Epithelial cell of esophagus (primary cell): ENCODE results near the gene NKX2-3.

Experiments
- DNase-seq: peaks from one replicate; pipeline ENCODE4 v3.0.0; 2010; ENCODE audit warnings: low read depth
- H3K4me3 ChIP-seq: 2 replicates; pipeline ENCODE4 v1.5.1; 2011; ENCODE audit warnings: mild to moderate bottlenecking, low read length, control low read depth
- TF ChIP-seq, protein P1 (sequence below): IDR thresholded peaks from 2 replicates; pipeline ENCODE4 v1.5.1; 2011; ENCODE audit warnings: low read depth, mild to moderate bottlenecking, low read length, control low read depth, inconsistent platforms; ENCODE audit not compliant: insufficient read depth; ENCODE audit errors: missing control alignments

The NKX2-3 gene

DNA sequence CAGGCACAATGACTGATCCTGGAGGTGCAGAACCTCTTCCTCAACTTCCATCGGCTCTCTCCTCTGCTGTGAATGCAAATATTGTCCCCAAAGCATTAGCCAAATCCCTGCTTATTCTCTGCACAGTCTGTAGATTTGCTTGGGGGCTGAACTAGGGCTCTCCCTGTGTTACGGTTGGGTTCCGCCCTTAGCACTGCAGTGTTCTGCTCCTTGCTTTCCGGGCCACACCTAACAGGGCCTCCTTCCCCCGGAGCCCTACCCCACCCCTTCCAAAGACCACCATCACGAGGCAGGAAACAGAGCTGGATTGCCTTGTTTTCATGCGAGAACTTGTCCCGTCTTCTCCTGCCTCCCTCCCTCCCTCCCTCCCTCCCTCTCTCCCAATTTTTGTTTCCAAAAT is 50.9 kb downstream of the NKX2-3 start:
- no peak for DNase-seq
- TF ChIP-seq, protein P1, sequence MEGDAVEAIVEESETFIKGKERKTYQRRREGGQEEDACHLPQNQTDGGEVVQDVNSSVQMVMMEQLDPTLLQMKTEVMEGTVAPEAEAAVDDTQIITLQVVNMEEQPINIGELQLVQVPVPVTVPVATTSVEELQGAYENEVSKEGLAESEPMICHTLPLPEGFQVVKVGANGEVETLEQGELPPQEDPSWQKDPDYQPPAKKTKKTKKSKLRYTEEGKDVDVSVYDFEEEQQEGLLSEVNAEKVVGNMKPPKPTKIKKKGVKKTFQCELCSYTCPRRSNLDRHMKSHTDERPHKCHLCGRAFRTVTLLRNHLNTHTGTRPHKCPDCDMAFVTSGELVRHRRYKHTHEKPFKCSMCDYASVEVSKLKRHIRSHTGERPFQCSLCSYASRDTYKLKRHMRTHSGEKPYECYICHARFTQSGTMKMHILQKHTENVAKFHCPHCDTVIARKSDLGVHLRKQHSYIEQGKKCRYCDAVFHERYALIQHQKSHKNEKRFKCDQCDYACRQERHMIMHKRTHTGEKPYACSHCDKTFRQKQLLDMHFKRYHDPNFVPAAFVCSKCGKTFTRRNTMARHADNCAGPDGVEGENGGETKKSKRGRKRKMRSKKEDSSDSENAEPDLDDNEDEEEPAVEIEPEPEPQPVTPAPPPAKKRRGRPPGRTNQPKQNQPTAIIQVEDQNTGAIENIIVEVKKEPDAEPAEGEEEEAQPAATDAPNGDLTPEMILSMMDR, result no peak
- H3K4me3 ChIP-seq, result no peak overlapping the region
